GM19324 (cell line): ENCODE data around the gene CEBPA.

ENCODE experiments used
- ATAC-seq: cut with Tn5 transposase; IDR thresholded peaks from one replicate; pipeline ENCODE4 v1.9.1; 2021; ENCODE audit warnings: mild to moderate bottlenecking, moderate library complexity; ENCODE audit not compliant: unreplicated experiment, low FRiP score

The CEBPA gene

DNA sequence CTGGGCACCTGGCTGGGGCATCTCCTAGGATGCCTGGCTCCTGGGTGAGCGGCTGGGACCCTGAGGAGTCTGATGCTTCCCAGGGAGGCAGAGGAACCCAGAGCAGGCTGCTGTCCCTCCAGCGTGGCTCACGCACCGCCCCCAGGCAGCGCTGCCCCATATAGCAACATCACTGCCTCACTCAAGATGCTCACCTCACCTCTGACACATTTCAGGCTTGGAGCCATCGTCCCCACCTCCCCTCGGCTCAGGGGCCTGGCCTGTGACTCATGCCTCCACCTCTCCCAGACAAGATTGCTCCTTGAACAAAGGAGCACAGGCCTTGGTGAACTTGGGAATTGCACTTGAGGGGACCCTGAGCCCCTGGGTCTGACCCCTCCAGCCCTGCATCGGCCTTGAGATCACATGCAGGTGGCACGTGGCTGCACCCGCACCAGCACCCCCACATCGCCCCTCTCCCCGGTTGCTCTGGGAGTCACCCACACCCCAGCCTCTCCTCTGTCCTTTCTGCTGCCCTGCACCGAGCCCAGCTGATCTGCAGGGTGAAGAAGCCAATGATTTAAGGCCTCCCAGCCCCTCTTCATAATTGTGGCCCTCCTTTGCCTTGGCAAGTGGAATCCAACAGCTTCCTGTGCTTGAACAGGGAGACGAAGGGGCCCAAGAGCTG lies 11.2 kb downstream of the CEBPA start:
- ATAC-seq = no peak

DNA sequence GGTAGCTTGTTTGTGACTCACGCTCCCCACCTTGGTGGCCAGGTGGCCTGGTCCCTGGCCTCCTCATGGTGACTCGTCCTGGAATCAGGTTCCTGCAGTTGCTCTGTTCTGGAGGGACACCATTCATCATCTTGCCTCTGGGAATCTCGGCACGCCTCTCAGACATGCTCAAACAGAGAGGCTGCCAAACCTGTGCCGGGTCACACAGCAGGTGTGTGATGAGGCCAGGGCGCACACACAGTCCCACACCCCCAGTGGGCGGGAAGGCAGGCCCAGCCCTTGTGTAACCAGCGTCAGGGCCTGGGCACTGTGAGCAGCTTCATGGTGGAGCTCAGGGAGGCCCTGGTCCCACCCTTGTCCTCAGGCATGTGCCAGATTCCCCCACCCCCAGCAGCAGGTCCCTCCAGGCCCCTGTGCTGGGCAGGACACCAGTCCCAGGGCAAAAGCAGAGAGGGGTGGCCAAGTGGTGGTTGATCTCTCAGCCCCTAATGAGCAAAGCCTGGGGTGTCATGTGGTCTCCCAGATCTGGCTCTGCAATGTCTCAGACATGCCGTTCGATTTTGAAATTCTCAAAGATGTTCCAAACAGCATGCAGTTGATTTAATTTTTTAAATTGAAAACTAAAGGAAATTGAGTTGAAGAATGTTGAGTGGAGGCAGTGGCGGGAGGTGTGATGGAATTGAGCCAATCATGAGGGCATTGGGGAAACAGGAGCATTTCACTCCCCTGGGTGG lies 12.1 kb downstream of the CEBPA start:
- no peak for ATAC-seq

DNA sequence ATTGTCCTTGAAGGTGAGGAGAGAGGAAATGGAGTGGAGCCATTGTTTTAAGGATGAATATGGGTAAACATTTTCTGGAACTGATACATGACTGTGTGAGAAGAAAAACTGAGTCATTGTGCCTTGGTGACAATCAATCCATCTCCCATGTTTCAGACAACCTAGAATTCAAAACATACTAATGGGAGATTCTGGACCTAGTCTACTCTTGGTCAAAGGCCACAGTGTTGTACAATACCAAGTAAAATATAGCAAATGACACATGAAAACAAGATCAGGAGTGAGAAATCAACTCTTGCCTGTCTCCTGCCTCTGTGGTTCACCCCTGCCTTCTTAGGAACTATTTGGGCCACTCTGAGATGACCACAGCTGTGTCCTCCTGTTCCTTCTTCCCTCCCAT lies 13.1 kb downstream of the CEBPA start:
- no peak for ATAC-seq

GRCh38 chr19:33288666-33289065 lies 13.7 kb downstream of the CEBPA start:
- ATAC-seq = no peak

DNA sequence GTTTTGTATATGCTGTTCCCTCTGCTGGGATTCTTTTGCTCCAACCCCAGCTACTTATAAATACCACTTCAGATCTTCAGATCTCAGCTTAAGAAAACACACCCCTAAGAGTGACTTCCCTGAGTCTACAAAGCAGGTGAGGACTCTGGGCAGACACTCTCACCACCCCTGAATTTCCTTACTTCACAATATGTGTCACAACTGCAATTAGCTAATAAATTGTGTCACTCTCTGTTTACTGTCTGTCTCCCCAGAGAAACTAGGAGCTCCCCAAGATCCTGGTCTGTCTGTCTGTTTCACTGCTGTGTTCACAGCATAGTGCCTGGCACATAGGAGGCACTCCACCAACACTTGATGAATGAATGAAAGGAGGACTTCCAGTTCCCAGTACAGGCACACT lies 14.4 kb downstream of the CEBPA start:
- no peak for ATAC-seq

DNA sequence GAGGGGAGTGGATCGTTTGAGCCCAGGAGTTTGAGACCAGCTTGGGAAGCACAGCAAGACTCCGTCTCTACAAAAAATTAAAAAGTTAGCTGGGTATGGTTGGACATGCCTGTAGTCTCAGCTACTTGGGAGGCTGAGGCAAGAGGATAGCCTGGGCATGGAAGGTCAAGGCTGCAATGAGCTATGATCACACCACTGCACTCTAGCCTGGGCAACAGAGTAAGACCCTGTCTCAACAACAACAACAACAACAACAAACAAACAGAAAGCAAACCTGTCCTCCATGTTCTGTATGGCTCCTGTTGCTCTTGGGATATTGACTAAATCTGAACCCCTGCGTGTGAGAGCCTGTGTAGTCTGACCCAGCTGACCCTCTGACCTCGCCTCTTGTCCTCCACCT lies 14.9 kb downstream of the CEBPA start:
- ATAC-seq = no peak

- ATAC-seq = no peak
Measured at GRCh38 chr19:33286899-33287298, 15.4 kb downstream of the CEBPA start.

GRCh38 chr19:33285441-33285927 lies 16.9 kb downstream of the CEBPA start:
- ATAC-seq = no peak

GRCh38 chr19:33284756-33285155 lies 17.6 kb downstream of the CEBPA start:
- ATAC-seq = no peak

DNA sequence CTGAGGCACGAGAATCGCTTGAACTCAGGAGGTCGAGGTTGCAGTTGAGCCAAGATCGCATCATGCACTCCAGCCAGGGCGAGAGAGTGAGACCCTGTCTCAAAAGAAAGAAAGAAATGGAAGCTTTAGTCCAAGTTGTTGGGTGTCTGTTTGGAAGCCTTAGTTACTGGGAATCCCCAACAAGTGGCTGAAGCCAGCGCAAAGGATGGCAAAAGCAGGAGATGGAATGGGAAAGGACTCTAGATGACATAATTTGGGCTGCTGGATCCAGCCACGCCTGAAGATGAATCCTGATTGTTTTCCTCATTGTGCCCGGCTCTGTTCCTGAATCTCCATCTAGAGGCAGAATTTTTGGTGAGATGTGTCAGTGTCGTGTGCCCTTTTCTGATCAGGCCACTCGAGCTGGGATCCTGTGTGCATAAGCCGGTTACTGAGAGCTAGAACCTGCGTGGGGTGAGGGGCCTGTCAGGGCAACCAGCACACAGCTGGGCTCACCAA lies 18.1 kb downstream of the CEBPA start:
- ATAC-seq = no peak

DNA sequence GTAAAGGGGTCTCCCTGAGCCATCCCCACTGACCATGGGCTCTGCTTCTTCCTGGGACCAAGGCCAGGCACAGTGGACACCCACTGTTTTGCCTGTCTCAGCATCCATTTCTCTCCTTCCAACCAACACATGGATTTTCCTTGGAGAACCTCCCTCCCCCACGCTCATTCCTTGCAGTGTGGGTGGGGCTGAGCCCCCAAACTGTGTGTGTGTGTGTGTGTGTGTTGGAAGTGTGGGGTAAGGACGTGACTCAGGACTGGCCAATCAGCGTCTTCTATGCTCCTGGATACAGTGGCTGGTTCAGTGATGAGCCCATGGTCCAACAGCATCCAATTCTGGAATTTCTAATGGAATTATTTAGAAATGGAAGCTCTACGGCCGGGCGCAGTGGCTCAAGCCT lies 18.7 kb downstream of the CEBPA start:
- no peak for ATAC-seq

DNA sequence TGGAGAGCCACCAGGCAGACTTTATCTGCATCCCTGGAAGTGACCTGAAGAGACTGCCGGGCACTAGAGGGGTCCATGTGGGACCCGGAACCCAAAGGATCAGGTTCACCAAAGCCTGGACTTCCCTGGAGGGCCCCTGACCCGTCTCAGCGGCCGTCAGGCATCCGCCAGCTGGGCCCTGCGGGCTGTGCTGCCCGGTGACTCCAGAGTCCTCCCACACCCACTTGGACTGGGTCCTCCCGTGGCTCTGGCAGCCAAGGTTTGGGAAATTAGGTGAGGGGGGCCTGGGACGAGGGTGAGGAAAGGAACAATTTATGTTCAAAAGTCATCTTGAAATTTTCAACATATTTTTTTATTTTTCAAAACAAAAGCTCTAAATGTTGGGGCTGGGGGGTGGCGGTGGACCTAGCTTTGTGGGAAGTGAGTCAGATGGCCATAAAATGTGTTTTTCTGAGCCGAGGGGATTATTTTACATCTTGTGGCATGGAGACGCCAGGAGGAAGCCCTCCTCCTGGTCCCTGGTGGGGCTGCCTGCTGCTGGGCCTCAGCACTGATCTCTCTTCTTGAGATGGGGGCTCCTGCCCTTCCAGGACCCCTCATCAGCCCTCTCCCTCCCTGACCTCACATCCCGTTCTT lies 20.2 kb downstream of the CEBPA start:
- no peak for ATAC-seq

- no peak for ATAC-seq
Measured at GRCh38 chr19:33281296-33281926, 20.9 kb downstream of the CEBPA start.

DNA sequence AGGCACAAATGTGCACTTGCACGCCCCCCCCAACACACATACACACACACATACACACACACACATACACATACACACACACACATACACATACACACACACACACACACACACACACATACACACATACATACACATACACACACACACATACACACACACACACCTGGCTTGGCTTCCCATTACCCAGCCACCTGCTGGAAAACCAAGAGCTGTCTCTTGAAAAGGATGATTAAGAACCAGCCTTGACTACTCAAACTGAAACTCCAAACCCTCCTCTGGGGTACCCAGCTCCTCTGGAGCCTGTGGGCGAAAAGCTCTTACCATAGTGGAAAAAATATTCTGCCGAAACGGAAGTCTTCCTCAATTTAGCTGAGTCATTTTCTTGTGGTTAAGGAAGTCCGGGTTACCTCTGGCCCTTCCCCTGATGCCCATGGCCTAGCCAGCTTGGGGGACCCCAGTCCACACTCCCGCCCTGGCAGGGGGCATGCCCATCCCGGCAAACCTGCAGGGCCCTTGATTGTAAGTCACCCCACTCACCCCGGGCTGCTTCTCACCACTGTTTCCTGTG lies 21.9 kb downstream of the CEBPA start:
- ATAC-seq = no peak

GRCh38 chr19:33279430-33280350 lies 22.6 kb downstream of the CEBPA start:
- ATAC-seq = no peak

GRCh38 chr19:33278403-33279269 lies 23.7 kb downstream of the CEBPA start:
- ATAC-seq = no peak

GRCh38 chr19:33278023-33278402 lies 24.3 kb downstream of the CEBPA start:
- no peak for ATAC-seq

- ATAC-seq = no peak
Measured at GRCh38 chr19:33277434-33277833, 24.9 kb downstream of the CEBPA start.
